ENCODE results near the gene RAB34.
"Not testable (repeated sequence)": the region's sequence is repeated elsewhere in the genome, so short reads cannot be mapped to it uniquely, and the experiment has no call there.

The RAB34 gene

DNA sequence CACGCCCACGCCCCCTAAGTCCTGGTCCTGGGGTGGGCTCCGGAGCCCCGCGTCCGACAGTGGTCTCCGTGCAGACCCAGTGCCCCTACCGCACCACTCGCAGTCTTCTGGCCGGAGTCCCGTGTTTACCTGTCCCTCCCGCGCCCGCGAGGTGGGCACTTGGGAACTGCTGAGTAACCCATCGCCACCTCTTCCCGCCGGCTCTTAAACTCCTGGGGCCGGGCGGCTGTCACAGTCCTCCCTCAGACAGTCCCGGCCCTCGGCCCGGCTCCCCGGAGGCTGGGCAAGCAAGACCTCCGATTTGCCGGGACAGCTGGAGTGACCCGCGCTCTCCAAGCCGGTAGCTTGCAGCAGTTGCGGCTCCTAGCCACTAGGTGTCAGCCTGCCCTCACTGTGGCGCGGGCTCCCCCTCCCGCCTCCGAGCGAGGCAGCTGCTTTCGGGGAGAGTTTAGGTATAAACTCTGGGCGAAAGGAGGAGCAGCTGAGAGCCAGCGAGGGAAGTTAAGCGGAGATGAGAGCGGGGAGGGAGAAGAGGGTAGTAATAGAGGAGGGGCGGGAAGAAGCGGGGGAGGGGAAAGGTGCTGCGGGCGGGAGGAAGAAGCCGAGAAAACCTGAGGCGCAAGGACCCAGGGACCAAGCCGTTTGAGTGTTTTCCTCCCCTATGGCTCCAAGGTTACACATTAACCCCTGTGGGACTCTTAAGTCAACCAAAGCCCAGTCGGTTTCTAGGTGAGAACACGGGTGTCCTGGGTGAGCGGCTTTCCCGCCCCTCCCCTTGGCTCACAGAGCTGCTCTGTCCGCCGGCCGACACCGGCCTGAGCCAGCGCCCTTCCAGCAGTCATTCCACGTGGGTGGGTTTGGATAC lies 9.2 kb upstream of the RAB34 start:
- DNase-seq (ENCODE audit: low spot score), result peak; percentile 87

DNA sequence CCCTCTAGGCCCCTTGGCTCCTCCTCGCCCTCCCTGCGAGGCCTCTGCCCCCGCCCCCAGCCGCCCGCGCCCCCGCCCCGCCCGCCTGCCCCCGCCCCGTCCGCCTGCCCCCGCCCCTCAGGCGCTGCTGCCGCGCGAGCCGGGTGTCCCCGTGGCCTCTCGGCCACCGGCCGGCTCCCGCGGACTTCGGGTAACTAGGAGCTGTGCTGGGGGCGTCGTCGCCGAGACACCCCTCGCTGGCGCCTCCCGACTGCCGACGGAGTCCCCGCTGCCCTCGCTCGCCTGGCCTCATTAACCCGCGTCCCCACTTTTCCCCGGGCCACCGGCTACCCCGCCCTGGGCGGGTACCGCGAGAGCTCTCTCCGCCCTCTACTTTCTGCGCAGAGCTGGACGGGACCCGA lies 8.6 kb upstream of the RAB34 start, which contains the start of gene TLCD1:
TSS of gene TLCD1 (minus strand) at position 8 of the 401 bp plus-strand sequence. CDS start 136 bp downstream, outside the sequence.
- peak; percentile 84 for DNase-seq (ENCODE audit: low spot score)

DNA sequence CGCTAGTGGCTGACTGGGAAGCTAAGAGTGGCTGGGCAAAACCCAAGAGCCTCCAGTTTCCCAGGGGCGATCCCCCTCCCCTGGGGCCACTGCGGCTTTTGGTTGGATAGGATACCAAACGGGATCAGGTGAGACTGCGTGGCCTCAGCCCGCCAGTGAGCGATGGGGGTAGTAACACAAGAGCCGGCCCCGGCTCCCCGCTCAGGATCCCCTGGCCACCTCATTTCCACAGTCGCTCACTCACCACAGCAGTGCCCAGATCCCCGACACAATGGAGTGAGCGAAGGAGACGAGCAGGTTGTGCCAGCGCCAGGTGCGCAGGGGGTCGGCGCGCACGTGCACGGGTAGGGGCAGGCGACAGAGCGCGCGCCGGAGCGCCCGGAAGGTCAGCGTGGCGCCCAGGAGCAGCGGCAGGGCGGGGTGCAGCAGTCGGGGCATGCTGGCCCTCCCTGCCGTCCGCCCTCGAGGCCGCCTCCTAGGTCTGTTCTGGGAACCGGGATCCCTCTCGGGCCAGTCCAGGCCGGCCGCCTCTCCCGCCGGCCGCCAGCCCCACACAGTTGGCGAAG lies 8.1 kb upstream of the RAB34 start:
- peak; percentile 38 for DNase-seq (ENCODE audit: low spot score)

- no peak for DNase-seq (ENCODE audit: low spot score)
Measured at GRCh38 chr17:28725166-28725659, 7.5 kb upstream of the RAB34 start.

GRCh38 chr17:28724500-28725165 lies 7.0 kb upstream of the RAB34 start:
- peak; percentile 57 for DNase-seq (ENCODE audit: low spot score)

GRCh38 chr17:28723836-28724499 lies 6.3 kb upstream of the RAB34 start:
- DNase-seq (ENCODE audit: low spot score), result not testable (repeated sequence)

- DNase-seq (ENCODE audit: low spot score), result no peak
Measured at GRCh38 chr17:28723159-28723835, 5.6 kb upstream of the RAB34 start.

- DNase-seq (ENCODE audit: low spot score), result no peak
Measured at GRCh38 chr17:28722417-28723158, 4.9 kb upstream of the RAB34 start.

DNA sequence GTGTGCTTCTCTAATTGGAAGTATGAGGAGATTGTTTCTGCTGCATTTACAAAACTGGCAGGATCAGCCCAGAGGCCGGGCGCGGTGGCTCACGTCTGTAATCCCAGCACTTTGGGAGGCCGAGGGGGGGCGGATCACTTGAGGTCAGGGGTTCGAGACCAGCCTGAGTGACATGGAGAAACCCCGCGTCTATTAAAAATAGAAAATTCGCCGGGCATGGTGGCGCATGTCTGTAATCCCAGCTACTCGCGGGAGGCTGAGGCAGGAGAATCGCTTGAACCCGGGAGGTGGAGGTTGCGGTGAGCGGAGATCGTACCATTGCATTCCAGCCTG lies 3.3 kb upstream of the RAB34 start:
- not testable (repeated sequence) for DNase-seq (ENCODE audit: low spot score)

DNA sequence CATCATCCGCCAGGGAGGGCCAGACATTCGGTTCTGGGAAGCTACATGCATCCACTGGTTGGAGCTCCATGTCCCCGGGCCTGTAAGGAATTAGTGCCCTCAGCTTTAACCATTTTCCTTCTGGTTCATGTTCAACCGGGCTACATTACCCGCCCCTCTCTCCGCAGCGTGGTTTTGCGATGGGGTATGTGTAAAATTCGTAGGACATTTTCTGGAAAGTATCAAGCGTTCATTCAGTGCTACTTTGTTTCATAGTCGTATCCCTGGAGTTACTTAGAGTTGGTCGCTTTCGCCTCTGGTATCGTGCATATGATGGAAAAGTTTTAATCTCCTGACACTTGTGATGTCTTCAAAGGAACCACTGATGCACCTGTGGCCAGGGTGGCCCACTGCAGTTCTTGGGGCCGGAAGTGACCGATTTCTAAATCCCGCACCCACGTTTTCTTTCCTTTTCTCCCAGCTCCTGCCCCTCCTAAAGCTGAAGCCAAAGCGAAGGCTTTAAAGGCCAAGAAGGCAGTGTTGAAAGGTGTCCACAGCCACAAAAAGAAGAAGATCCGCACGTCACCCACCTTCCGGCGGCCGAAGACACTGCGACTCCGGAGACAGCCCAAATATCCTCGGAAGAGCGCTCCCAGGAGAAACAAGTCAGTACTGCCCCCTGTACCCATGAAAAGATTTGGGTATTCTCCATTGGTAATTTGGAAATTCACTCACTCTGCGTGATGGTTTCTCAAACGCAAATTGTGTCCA lies 2.8 kb upstream of the RAB34 start:
- DNase-seq (ENCODE audit: low spot score), result no peak

- DNase-seq (ENCODE audit: low spot score), result no peak
Measured at GRCh38 chr17:28719021-28719433, 1.4 kb upstream of the RAB34 start.

GRCh38 chr17:28718333-28719020 lies 809 bp upstream of the RAB34 start:
- DNase-seq (ENCODE audit: low spot score), result no peak

DNA sequence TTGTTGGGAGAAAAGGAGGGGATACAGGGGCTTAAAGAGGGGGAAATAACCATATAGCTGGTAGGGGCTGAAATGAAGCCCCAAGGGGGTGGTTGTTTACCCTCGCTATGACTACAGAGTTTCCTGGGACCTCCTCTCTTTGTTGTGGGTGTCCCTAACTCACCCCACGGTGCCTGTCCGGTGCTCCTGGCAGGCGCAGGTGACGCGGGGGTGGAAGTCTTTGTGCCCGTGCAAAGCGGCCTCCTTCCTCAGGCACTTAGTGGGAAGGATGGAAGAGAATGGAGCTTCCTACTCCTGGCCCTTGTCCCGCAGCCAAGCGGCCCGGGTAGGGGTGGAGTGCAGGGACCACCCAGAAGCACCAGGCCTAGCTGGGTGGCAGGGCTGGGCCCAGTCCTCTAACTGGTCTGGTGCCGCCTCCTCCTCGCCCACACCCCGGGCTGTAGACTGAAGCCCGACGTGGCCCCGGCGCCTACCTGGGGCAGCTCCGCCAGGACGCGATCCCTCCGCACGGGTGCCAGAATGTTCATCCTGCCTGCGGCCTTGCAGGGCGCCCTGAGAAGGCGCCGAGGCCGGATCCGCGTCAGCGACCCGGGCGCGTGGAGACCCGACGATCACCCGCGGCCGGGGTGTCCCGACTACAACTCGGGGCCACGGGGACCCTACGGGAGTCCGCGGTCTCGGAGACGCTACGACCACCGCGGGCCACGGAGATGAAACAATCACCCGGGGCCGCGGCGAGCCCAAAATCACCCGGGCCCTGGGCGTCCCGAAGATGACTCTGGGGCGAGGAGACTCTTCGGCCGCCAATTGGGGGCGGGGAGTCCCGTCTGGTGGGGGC lies 709 bp downstream of the RAB34 start:
- no peak for DNase-seq (ENCODE audit: low spot score)

DNA sequence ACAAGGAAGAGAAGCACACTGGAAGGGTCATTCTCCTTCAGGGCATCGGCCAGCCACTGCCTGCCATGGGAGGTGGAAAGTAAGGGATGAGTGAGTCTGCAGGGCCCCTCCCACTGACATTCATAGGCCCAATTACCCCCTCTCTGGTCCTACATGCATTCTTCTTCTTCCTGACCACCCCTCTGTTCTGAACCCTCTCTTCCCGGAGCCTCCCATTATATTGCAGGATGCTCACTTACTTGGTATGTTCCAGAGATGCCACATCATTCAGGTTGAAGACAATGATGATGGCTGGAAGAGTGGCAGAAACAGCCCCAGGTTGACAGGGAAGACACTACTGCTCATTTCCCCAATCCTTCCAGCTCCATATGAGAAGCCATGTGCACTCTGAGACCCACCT lies 2.5 kb downstream of the RAB34 start:
- no peak for DNase-seq (ENCODE audit: low spot score)

GRCh38 chr17:28714281-28714680 lies 3.4 kb downstream of the RAB34 start:
- no peak for DNase-seq (ENCODE audit: low spot score)

DNA sequence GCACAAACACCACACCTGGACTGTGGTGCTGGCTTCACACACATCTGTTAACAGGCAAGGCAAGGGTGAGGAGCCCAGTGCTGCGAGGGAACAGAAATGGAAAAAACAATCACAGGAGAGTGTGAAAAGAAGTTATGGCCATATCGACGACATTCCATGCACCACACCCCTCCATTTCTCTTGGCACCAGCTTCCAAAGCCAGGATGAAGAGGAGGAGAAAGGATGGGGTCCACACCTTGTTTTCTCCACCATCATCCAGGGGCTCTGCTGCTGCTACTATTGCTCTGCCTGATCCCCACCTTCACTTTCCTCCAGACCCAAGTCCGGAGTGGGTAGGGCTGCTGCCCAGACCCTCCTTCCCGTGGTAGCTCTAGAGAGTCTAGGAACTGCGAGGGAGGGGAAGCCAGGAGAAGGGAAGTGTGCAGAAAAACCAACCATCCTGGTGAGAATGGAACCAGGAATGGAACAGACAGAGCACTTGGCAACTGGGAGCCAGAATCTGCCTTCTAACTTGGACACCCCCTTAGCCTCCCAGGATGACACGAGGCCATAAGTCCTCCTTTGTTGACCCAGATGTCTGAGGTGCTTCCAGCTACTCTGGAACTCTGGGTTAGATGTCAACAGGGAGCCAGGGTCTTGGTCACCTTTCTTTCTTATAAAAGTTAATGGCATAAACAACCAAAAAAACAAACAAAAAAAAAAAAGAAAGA lies 4.8 kb downstream of the RAB34 start:
- DNase-seq (ENCODE audit: low spot score), result no peak

GRCh38 chr17:28712032-28712704 lies 5.5 kb downstream of the RAB34 start:
- DNase-seq (ENCODE audit: low spot score), result peak; percentile 80

DNA sequence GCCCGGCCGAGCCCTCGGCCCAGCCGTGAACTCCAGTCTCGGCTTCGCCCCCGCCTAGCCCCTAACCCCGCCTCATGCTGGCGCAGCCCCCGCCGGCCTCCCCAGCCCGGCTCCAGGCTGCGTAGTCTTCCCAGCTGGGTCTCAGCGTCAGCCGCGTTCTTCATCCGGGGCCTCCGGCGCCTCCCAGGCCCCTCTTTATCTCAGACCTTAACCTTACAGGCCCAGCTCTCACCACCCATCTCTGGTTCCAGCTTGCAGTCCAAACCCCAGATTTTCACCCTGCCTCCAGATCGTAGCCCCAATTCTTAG lies 6.0 kb downstream of the RAB34 start, which contains the start of gene PROCA1:
TSS of gene PROCA1 (minus strand) at position 166 of the 309 bp plus-strand sequence. CDS start 228 bp downstream, outside the sequence.
- DNase-seq (ENCODE audit: low spot score), result peak; percentile 48
